Neural crest cell (in vitro differentiated cells): Measurements from ENCODE around the gene SNX25. TPM values are rescaled to one million over a fixed set of nuclear protein-coding genes. Genes with fewer than 3 reads are reported as not detected.
"Not testable (repeated sequence)": the region's sequence is repeated elsewhere in the genome, so short reads cannot be mapped to it uniquely, and the experiment has no call there.

ENCODE experiments used
- DNase-seq: peaks from one replicate; pipeline ENCODE4 v3.0.0; 2021; ENCODE audit warnings: low read depth, mixed read lengths, low spot score
- H3K27ac Mint-ChIP-seq: one replicate; pipeline ENCODE4 v1.8.0; 2021; ENCODE audit warnings: mild to moderate bottlenecking, mixed read lengths; ENCODE audit not compliant: unreplicated experiment
- H3K27me3 Mint-ChIP-seq: 2 replicates; pipeline ENCODE4 v1.8.0; 2021; ENCODE audit warnings: low read depth, mild to moderate bottlenecking, mixed read lengths
- H3K36me3 Mint-ChIP-seq: 2 replicates; pipeline ENCODE4 v1.8.0; 2021; ENCODE audit warnings: low read depth, mild to moderate bottlenecking, mixed read lengths
- H3K4me1 Mint-ChIP-seq: 2 replicates; pipeline ENCODE4 v1.8.0; 2021; ENCODE audit warnings: mixed read lengths
- H3K4me3 Mint-ChIP-seq: one replicate; pipeline ENCODE4 v1.8.0; 2021; ENCODE audit warnings: mild to moderate bottlenecking, mixed read lengths
- H3K9me3 Mint-ChIP-seq: 2 replicates; pipeline ENCODE4 v1.8.0; 2021; ENCODE audit warnings: mixed read lengths
- total RNA-seq: library from RNA; stranded (reverse); gene quantifications from 2 replicates; pipeline ENCODE4 v1.2.1, GENCODE V29; 2021
- TF ChIP-seq, protein P1 (sequence below): fragments of 200-600 bp; sonication (generic); conservative IDR thresholded peaks from 2 replicates; pipeline ENCODE4 v1.5.0; 2021; ENCODE audit warnings: antibody characterized with exemption, mild to moderate bottlenecking

Gene SNX25
- total RNA-seq, 1 donor from 2014 or later, result 9.7 TPM

- peaks cover 31% of the 10 kb centered on the region for H3K4me1 Mint-ChIP-seq
- no peaks in the 10 kb centered on the region for H3K27me3 Mint-ChIP-seq
- H3K27ac Mint-ChIP-seq, result peak overlapping the region; percentile 98
- peak overlapping the region; percentile 98 for H3K4me3 Mint-ChIP-seq
- H3K9me3 Mint-ChIP-seq, result no peaks in the 10 kb centered on the region
- H3K36me3 Mint-ChIP-seq, result no peaks in the 10 kb centered on the region
- TF ChIP-seq, protein P1, sequence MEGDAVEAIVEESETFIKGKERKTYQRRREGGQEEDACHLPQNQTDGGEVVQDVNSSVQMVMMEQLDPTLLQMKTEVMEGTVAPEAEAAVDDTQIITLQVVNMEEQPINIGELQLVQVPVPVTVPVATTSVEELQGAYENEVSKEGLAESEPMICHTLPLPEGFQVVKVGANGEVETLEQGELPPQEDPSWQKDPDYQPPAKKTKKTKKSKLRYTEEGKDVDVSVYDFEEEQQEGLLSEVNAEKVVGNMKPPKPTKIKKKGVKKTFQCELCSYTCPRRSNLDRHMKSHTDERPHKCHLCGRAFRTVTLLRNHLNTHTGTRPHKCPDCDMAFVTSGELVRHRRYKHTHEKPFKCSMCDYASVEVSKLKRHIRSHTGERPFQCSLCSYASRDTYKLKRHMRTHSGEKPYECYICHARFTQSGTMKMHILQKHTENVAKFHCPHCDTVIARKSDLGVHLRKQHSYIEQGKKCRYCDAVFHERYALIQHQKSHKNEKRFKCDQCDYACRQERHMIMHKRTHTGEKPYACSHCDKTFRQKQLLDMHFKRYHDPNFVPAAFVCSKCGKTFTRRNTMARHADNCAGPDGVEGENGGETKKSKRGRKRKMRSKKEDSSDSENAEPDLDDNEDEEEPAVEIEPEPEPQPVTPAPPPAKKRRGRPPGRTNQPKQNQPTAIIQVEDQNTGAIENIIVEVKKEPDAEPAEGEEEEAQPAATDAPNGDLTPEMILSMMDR, result no peak
- DNase-seq, result no peak
Measured at GRCh38 chr4:185202984-185203485, 6.4 kb upstream of the SNX25 start.

- Mint-ChIP-seq H3K27me3 (peaks cover 3% of the 10 kb centered on the region), H3K9me3 (no peaks in the 10 kb centered on the region), H3K36me3 (no peaks in the 10 kb centered on the region), H3K4me1 (peaks cover 32% of the 10 kb centered on the region), H3K4me3 (peak within 1 kb of the TSS; percentile 98), H3K27ac (peak within 1 kb of the TSS; percentile 98)
- DNase-seq, result peak; percentile 53
- TF ChIP-seq, protein P1, result no peak
Measured at GRCh38 chr4:185203486-185204237, 5.7 kb upstream of the SNX25 start, which contains the start of gene CFAP97. Gene CFAP97 (minus strand): TSS chr4:185204000. CDS start chr4:185191196, 12,804 bp downstream.

DNA sequence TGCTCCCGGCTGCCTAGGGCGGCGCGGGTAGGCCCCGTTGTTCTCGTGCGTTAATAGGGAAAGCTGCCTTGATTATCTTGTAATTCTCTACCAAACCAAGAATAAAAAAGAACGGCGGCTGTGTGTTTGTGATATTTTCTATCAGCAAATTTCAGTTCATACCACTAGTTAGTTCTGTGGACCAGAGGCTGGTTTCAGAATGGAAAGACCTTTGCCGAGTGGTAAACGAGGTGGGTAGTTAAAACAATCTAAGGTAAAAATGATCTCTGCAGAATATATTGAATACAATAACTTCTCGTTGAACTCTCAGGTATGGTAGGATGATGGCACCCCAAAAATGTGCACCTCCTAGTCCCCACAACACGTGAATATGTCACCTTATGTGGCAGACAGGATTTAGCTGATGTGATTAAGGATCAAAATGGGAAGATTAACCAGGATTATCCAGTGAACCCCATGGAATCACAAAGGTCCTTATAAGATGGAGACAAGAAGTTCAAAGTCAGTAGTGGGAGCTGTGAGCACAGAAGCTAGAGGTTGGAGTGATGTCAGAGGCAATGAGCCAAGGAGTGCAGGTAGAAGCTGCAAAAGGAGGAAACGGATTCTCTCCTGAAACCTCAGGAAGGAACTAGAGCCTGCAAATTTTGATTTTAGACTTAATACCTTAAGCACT, 5.0 kb upstream of the SNX25 start:
- H3K4me3 Mint-ChIP-seq, result peak overlapping the region; percentile 84
- no peaks in the 10 kb centered on the region for H3K36me3 Mint-ChIP-seq
- TF ChIP-seq, protein P1, result no peak
- H3K9me3 Mint-ChIP-seq, result no peaks in the 10 kb centered on the region
- no peak overlapping the region for H3K27ac Mint-ChIP-seq
- peaks cover 6% of the 10 kb centered on the region for H3K27me3 Mint-ChIP-seq
- H3K4me1 Mint-ChIP-seq, result peaks cover 38% of the 10 kb centered on the region
- DNase-seq, result no peak

DNA sequence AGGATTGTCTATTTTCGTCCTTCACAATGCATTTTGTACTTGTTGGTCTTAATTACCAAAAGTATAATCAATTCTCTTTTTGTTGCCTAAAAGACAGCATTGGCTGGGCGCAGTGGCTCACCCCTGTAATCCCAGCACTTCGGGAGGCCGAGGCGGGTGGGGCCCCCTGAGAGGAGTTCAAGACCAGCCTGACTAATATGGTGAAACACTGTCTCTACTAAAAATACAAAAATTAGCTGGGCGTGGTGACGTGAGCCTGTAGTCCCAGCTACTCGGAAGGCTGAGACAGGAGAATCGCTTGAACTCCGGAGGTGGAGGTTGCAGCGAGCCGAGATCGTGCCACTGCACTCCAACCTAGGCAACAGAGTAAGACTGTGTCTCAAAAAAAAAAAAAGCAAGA, 4.3 kb upstream of the SNX25 start:
- peaks cover 38% of the 10 kb centered on the region for H3K4me1 Mint-ChIP-seq

GRCh38 chr4:185205697-185206342, 3.6 kb upstream of the SNX25 start:
- H3K9me3 Mint-ChIP-seq, result no peaks in the 10 kb centered on the region
- TF ChIP-seq, protein P1, result no peak
- H3K4me1 Mint-ChIP-seq, result peaks cover 43% of the 10 kb centered on the region
- H3K27ac Mint-ChIP-seq, result no peak overlapping the region
- H3K4me3 Mint-ChIP-seq, result peak overlapping the region; percentile 33
- peaks cover 6% of the 10 kb centered on the region for H3K27me3 Mint-ChIP-seq
- H3K36me3 Mint-ChIP-seq, result no peaks in the 10 kb centered on the region
- no peak for DNase-seq

More for the DNA sequence above, 4.3 kb upstream of the SNX25 start:
- H3K9me3 Mint-ChIP-seq, H3K36me3 Mint-ChIP-seq, H3K27me3 Mint-ChIP-seq, DNase-seq, H3K27ac Mint-ChIP-seq: not testable (repeated sequence)
- H3K4me3 Mint-ChIP-seq, result peak overlapping the region; percentile 84
